Measurements from ENCODE around the gene VRK3. TPM values are rescaled to one million over a fixed set of nuclear protein-coding genes. Genes with fewer than 3 reads are reported as not detected.
"Not testable (repeated sequence)": the region's sequence is repeated elsewhere in the genome, so short reads cannot be mapped to it uniquely, and the experiment has no call there.

The VRK3 gene, protein sequence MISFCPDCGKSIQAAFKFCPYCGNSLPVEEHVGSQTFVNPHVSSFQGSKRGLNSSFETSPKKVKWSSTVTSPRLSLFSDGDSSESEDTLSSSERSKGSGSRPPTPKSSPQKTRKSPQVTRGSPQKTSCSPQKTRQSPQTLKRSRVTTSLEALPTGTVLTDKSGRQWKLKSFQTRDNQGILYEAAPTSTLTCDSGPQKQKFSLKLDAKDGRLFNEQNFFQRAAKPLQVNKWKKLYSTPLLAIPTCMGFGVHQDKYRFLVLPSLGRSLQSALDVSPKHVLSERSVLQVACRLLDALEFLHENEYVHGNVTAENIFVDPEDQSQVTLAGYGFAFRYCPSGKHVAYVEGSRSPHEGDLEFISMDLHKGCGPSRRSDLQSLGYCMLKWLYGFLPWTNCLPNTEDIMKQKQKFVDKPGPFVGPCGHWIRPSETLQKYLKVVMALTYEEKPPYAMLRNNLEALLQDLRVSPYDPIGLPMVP
- 10 to 100 TPM; 47.2 to 51.2 (median 48.2) TPM for polyA plus RNA-seq (ENCODE audit: insufficient read length in 4 of 4)

- peak; percentile 98 to 100 (median 100) for DNase-seq (ENCODE audit: low read depth in 4 of 4, low spot score in 3 of 4)
Measured at GRCh38 chr19:50025022-50025793, at the start of gene VRK3. Gene VRK3 (minus strand): TSS chr19:50025372. CDS start chr19:50016162, 9,210 bp downstream.

DNA sequence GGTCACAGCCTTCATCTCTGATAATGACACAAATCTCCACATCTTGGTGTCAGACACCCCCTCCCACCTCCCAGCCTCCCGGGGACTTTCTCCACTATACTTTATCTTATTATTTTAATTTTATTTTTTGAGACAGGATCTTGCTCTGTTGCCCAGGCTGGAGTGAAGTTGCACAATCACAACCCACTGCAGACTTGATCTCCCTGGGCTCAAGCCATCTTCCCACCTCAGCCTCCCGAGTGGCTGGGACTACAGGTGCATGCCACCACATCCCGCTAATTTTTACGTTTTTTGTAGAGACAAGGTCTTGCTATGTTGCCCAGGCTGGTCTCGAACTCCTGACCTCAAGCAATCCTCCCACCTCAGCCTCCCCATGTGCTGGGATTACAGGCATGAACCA is 43.2 kb upstream of the VRK3 start:
- not testable (repeated sequence) for DNase-seq (ENCODE audit: low read depth in 4 of 4, low spot score in 3 of 4)

DNA sequence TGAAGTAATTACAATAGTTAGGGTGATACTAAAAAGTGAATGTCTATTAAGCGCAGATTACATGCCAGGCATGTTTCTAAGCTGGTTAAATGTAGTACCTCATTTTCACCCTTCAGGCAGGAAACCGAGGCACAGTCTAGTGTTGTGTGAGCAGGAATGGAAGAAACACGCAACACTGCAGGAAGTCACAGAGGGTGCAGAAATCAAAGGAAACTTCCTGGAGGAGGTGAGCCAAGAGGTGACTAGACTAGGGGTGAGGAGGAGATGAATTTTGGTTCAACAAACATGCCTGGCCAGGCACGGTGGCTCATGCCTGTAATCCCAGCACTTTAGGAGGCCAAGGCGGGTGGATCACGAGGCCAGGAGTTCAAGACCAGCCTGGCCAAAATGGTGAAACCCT is 42.4 kb upstream of the VRK3 start:
- no peak for DNase-seq (ENCODE audit: low read depth in 4 of 4, low spot score in 3 of 4)

DNA sequence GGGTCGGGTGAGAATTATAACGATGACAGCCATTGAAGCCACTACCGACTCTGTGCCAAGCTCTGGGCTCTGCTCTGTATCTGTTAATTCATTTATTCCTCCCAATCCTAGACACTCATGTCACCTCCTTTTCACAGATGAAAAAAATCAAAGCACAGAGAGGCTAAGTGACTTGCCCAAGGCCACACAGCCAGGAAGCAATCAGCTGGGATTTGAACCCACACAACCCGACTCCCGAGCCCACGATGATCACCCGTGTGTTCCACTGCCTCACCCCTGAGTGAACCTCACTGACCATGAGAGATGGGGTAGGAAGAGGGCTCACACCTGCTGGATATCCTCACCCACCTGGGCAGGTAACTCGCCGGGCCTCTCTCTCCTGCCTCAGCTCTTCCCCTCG is 40.8 kb upstream of the VRK3 start:
- no peak for DNase-seq (ENCODE audit: low read depth in 4 of 4, low spot score in 3 of 4)

DNA sequence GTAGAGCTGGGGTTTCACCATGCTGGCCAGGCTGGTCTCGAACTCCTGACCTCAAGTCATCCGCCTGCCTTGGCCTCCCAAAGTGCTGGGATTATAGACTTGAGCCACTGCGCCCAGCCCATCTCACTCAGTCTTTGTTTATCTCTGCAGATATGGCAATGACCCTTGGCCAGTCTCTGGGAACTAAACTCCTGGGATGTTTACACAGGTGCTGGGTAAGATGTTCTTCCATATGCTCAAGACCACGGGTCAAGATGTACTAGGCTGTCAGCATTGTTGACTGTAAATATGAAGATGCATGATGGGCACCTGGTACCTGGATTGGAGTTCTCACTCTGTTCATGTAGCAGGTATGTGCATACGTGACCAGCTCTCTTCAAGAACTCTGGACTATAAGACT is 36.5 kb upstream of the VRK3 start:
- no peak for DNase-seq (ENCODE audit: low read depth in 4 of 4, low spot score in 3 of 4)

DNA sequence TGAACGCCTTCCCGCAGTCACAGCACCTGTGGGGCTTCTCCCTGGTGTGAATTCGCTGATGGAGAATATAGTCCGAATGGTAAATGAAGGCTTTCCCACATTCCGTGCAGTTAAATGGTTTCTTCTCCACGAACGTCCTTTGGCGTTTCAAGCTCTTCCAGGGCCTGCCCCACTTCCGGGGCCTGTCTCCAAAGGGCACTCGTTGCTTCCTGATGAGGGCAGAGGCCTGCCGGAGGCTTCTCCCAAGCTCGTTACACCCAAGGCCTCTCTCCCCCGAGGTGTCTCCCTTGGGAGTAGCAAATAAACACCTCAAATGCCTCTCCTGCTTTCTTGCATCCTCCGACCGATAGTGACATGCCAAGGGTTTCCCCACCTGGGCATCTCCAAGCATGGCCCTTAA is 34.9 kb upstream of the VRK3 start:
- DNase-seq (ENCODE audit: low read depth in 4 of 4, low spot score in 3 of 4), result no peak

DNA sequence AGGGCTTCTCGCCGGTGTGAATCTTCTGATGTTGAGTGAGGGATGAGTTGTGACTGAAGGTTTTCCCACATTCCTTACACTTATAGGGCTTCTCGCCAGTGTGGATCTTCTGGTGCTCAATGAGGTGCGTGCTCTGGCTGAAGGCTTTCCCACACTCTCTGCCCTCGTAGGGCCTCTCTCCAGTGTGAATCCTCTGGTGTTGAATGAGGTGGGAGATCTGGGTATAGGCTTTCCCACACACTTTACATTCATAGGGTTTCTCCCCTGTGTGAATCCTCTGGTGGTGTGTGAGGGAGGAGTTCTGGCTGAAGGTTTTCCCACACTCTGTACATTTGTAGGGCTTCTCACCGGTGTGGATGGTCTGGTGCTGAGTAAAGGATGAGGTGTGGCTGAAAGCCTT is 33.9 kb upstream of the VRK3 start:
- DNase-seq (ENCODE audit: low read depth in 4 of 4, low spot score in 3 of 4), result no peak

- no peak for DNase-seq (ENCODE audit: low read depth in 4 of 4, low spot score in 3 of 4)
Measured at GRCh38 chr19:50058425-50058824, 33.3 kb upstream of the VRK3 start.

DNA sequence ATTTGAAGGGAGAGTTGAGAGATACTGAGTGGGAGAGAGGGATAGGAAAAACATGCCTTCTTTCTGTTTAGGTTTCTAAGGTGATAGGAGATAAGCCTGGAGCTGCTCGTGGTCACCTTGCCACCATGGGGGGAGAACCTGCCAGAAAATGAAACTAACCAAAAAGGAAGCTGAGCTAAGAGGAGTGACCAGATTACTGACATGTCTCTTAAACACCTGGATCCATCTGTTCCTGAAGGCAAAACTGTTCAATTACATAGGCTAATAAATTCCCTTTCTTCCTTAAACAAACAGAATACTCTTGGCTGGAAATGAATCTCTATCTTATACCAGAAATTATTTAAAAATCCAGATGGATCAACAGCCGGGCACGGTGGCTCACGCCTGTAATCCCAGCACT is 27.9 kb upstream of the VRK3 start:
- DNase-seq (ENCODE audit: low read depth in 4 of 4, low spot score in 3 of 4), result no peak

DNA sequence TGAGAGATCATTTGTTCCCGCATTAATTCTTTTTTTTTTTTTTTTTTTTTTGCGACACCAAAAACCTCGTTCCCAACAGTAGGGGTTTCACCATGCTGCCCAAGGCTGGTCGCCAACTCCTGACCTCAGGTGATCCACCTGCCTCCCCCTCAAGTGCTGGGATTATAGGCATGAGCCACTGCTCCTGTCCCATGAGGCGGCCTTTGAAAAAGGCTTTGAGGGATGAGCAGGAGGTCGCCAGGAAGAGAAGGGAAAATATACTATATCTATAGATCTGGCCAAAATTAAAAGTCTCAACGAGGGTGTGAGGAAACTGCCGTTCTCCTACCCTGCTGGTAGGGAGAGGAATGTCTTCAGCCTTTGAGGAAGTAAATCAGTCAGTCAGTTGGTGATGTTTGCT is 26.8 kb upstream of the VRK3 start:
- DNase-seq (ENCODE audit: low read depth in 4 of 4, low spot score in 3 of 4), result no peak

DNA sequence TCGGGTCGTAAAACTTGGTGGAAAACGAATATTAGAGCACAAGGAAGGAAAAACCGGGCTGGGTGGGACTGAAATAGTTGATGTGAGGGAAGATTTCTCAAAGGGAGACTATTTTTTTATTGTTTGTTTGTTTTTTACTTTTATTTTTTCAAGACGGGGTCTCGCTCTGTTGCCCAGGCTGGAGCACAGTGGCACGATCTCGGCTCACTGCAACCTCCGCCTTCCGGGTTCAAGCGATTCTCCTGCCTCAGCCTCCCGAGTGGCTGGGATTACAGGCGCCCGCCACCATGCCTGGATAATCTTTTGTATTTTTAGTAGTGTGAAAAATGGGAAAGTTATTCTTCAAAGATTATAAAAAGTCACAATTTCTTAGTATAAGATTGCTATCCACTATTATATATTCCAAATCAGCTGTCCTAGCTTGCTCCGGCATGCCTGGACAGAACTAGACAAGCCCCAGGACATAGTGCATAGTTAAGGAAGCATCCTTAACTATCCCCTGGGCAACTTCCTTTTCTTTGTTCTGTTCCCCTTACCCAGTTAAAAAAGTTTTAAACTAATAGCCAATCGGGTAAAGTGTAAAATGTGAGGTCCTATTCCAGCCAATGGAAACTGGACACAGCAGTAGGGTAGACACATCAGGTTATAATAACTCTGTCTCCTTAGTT is 26.2 kb upstream of the VRK3 start:
- DNase-seq (ENCODE audit: low read depth in 4 of 4, low spot score in 3 of 4), result not testable (repeated sequence)

- peak; percentile 61 to 78 (median 72) for DNase-seq (ENCODE audit: low read depth in 4 of 4, low spot score in 3 of 4)
Measured at GRCh38 chr19:50050406-50051227, 25.4 kb upstream of the VRK3 start.

DNA sequence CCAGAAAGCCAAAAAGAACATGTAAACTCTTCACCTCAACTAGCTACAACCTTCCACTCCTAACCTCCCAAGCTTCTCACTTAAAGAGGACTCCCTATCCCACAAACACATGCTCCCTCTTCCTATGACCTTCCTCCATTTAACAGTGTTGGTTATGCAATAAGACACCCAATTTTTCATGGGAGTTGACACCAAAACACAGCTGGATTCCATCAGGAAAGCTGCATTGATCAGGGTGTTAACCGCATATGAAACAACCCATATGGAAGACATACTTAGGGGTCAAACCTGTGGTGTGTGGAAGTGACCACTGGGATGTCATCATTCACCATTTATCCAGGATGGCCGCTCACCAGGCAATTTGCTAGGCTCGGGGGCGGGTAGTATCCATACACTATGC is 22.5 kb upstream of the VRK3 start:
- DNase-seq (ENCODE audit: low read depth in 4 of 4, low spot score in 3 of 4), result no peak

- peak in 2 of 4 donors; percentile 41 to 57 for DNase-seq (ENCODE audit: low read depth in 4 of 4, low spot score in 3 of 4)
Measured at GRCh38 chr19:50046649-50047503, 21.7 kb upstream of the VRK3 start.

DNA sequence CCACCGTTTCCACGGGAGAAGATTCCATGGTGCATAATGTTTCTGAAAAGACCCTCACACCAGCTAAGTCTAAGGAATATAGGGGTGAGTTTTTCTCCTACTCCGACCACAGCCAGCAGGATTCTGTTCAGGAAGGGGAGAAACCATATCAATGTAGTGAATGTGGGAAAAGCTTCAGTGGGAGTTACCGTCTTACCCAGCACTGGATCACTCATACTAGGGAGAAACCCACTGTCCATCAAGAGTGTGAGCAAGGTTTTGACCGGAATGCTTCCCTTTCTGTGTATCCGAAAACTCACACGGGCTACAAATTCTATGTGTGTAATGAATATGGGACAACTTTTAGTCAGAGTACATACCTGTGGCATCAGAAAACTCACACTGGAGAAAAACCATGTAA is 19.8 kb upstream of the VRK3 start:
- DNase-seq (ENCODE audit: low read depth in 4 of 4, low spot score in 3 of 4), result no peak

DNA sequence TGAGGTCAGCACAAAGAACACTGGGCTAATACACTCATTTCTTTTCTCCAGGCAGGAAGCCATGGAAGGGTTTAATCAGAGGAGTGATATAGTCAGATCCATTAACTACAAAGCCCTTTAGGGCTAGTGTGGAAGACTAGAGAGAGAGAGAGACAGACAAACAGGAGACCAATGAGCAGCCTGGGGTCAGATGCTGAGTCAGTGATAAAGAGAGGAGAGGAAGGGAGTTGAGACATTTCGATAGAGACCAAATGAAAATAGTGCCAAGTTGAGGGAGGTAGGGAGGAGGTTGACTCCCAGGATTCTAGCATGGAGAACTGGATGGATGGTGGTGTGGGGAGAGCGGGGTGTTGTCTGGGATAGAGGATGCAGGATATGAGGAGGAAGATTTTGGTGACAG is 18.8 kb upstream of the VRK3 start:
- no peak for DNase-seq (ENCODE audit: low read depth in 4 of 4, low spot score in 3 of 4)

DNA sequence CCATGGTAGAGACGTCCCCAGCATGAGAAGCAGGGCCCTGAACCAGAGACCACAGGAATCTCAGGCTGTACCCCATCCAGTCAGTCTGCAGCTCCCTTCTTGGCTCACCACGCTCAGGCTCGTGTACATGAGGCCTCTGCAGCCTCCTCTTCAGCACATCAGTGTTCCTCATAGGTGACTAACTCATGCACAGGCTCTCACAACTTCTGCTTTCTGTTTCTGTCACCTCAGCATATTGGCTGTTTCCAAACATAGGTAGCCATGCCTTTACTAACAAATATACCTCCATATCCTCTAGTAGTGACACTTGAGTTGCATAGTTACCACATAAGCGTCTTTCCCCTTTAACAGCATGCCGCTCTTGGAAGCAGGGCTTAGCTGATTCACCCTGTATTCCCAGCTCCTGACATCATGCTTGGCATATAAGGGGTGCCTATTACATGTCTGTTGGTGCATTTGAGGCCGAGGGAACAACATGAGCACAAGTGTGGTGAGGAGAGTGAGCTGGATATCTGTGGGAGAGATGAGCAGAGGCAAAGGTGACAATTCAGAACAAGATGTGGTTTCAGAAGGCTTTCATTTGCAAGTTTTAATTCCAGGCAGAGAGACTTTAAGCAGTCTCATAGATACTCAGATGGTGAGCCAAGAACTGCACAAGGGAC is 17.3 kb upstream of the VRK3 start:
- no peak for DNase-seq (ENCODE audit: low read depth in 4 of 4, low spot score in 3 of 4)

DNA sequence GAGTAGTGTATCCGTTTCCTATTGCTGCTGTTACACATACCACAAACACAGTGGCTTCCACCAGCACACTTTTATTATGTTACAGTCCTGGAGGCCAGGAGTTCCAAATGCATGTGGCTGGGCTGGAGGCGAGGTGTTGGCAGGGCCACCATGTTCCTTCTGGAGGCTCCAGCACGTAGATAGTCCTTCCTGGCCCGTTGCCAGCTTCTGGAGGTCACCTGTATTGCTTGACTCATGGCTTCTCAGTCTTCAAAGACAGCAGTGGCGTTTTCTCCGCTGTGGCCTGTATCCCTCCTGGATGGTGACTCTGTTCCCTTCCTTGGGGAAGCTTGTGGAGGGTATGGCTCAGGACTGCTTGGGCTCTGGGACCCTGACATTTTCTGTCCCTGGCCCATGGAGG is 15.8 kb upstream of the VRK3 start:
- DNase-seq (ENCODE audit: low read depth in 4 of 4, low spot score in 3 of 4), result no peak

- no peak for DNase-seq (ENCODE audit: low read depth in 4 of 4, low spot score in 3 of 4)
Measured at GRCh38 chr19:50039968-50040367, 14.8 kb upstream of the VRK3 start.
